Measurements from ENCODE around the gene SLAMF1.
"Not testable (repeated sequence)": the region's sequence is repeated elsewhere in the genome, so short reads cannot be mapped to it uniquely, and the experiment has no call there.

SLAMF1 gene

GRCh38 chr1:160665330-160666078, 18.7 kb upstream of the SLAMF1 start:
- no peak for DNase-seq (ENCODE audit: low spot score)

- peak; percentile 56 for DNase-seq (ENCODE audit: low spot score)
Measured at GRCh38 chr1:160664573-160665051, 17.8 kb upstream of the SLAMF1 start.

- DNase-seq (ENCODE audit: low spot score): no peak
Measured at GRCh38 chr1:160662910-160663309, 16.1 kb upstream of the SLAMF1 start.

- DNase-seq (ENCODE audit: low spot score): no peak
Measured at GRCh38 chr1:160659566-160659965, 12.7 kb upstream of the SLAMF1 start.

GRCh38 chr1:160658814-160659193, 12.0 kb upstream of the SLAMF1 start:
- no peak for DNase-seq (ENCODE audit: low spot score)

GRCh38 chr1:160658162-160658813, 11.4 kb upstream of the SLAMF1 start:
- no peak for DNase-seq (ENCODE audit: low spot score)

GRCh38 chr1:160657250-160657781, 10.5 kb upstream of the SLAMF1 start:
- DNase-seq (ENCODE audit: low spot score): no peak

GRCh38 chr1:160656737-160657136, 9.9 kb upstream of the SLAMF1 start:
- DNase-seq (ENCODE audit: low spot score): no peak

- no peak for DNase-seq (ENCODE audit: low spot score)
Measured at GRCh38 chr1:160653620-160654016, 6.8 kb upstream of the SLAMF1 start.

- DNase-seq (ENCODE audit: low spot score): no peak
Measured at GRCh38 chr1:160652924-160653619, 6.2 kb upstream of the SLAMF1 start.

GRCh38 chr1:160652065-160652641, 5.3 kb upstream of the SLAMF1 start:
- DNase-seq (ENCODE audit: low spot score): not testable (repeated sequence)

- no peak for DNase-seq (ENCODE audit: low spot score)
Measured at GRCh38 chr1:160651433-160652064, 4.7 kb upstream of the SLAMF1 start.

GRCh38 chr1:160647329-160647720, 481 bp upstream of the SLAMF1 start:
- DNase-seq (ENCODE audit: low spot score): no peak

GRCh38 chr1:160646180-160646579, 664 bp downstream of the SLAMF1 start:
- no peak for DNase-seq (ENCODE audit: low spot score)

GRCh38 chr1:160645386-160646130, 1.3 kb downstream of the SLAMF1 start:
- no peak for DNase-seq (ENCODE audit: low spot score)

- no peak for DNase-seq (ENCODE audit: low spot score)
Measured at GRCh38 chr1:160644399-160644798, 2.4 kb downstream of the SLAMF1 start.

- DNase-seq (ENCODE audit: low spot score): no peak
Measured at GRCh38 chr1:160643138-160643537, 3.7 kb downstream of the SLAMF1 start.

GRCh38 chr1:160642281-160642644, 4.6 kb downstream of the SLAMF1 start:
- no peak for DNase-seq (ENCODE audit: low spot score)

GRCh38 chr1:160641323-160642280, 5.2 kb downstream of the SLAMF1 start:
- DNase-seq (ENCODE audit: low spot score): no peak

All from CD4-positive, alpha-beta T cell treated with Interleukin-15 for 4 hours (primary cell).